HCT116 (cell line): ENCODE data around the gene PKN2. TPM values are rescaled to one million over a fixed set of nuclear protein-coding genes. Genes with fewer than 3 reads are reported as not detected.
A peak's percentile ranks its signal among the peaks of the same experiment; 100 is the strongest.

Experiments used
- ATAC-seq: fragments of 200-7000 bp; cut with Tn5 transposase; 2 replicates; pipeline ENCODE4 v1.9.1; 2020; ENCODE audit warnings: mild to moderate bottlenecking, moderate library complexity
- BruUV-seq: library from RNA; stranded (reverse); fragments of 400-500 nt; replicated peaks from 2 replicates; lab custom pipeline; 2021; lab: Mats Ljungman, UMichigan
- CTCF ChIA-PET: fragments of 300-600 bp; sonication (Branson Sonifier 250); formaldehyde crosslinking; loops from one replicate; lab custom pipeline; 2021; ENCODE audit warnings: antibody characterized with exemption; lab: Charles Lee
- POLR2A ChIA-PET: fragments of 300-600, 350-600 bp; sonication (Branson Sonifier 250); formaldehyde crosslinking; loops from one replicate; lab custom pipeline; 2021; ENCODE audit warnings: antibody characterized with exemption; lab: Charles Lee
- RAD21 ChIA-PET, 2 experiments: fragments of 300-600 bp; sonication (Branson Sonifier 250); formaldehyde crosslinking; loops; one replicate each; lab custom pipeline; 2023; ENCODE audit warnings: low total read pairs in 2 of 2; ENCODE audit not compliant: uncharacterized antibody in 2 of 2, unreplicated experiment in 2 of 2, low non-redundant PET in 1 of 2; lab: Charles Lee
- DNase-seq: peaks from one replicate; pipeline ENCODE4 v3.0.0-alpha.2; 2010; ENCODE audit warnings: low read depth, low spot score
- H2AFZ ChIP-seq: fragments of 200-600 bp; shearing (Covaris generic), sonication (generic); 2 replicates; pipeline ENCODE4 v1.6.1; 2017; ENCODE audit warnings: low read depth, mixed run types, mixed read lengths, antibody characterized with exemption, low read length; ENCODE audit not compliant: poor library complexity, severe bottlenecking
- H3K27ac ChIP-seq: 2 replicates; pipeline ENCODE4 v1.5.1; 2012; ENCODE audit warnings: low read depth, low read length
- H3K27me3 ChIP-seq: fragments of 200-600 bp; sonication (generic); 2 replicates; pipeline ENCODE4 v1.6.1; 2016; ENCODE audit warnings: mixed run types, low read length, mixed read lengths; ENCODE audit not compliant: insufficient read depth
- H3K36me3 ChIP-seq, 2 experiments: fragments of 200-500 bp in 1 of 2; fragments of 200-600 bp in 1 of 2; sonication (Bioruptor generic) in 1 of 2; sonication (generic) in 1 of 2; 2 replicates each; pipeline versions ENCODE4 v1.5.1 to v1.6.1; 2014 to 2016; ENCODE audit warnings: low read length in 2 of 2, inconsistent platforms in 1 of 2, mixed read lengths in 1 of 2, mixed run types in 1 of 2; ENCODE audit not compliant: insufficient read depth in 2 of 2, control insufficient read depth in 1 of 2
- H3K4me1 ChIP-seq, 2 experiments: fragments of 200-600 bp in 1 of 2; sonication (generic) in 1 of 2; 2 replicates each; pipeline versions ENCODE4 v1.5.1 to v1.6.1; 2012 to 2017; ENCODE audit warnings: low read length in 2 of 2, inconsistent platforms in 1 of 2, mild to moderate bottlenecking in 1 of 2, mixed read lengths in 1 of 2, mixed run types in 1 of 2, moderate library complexity in 1 of 2; ENCODE audit not compliant: insufficient read depth in 2 of 2, control insufficient read depth in 1 of 2
- H3K4me2 ChIP-seq: fragments of 200-600 bp; sonication (generic); 2 replicates; pipeline ENCODE4 v1.6.1; 2017; ENCODE audit warnings: mixed run types, low read length, mixed read lengths
- H3K4me3 ChIP-seq, 2 experiments: fragments of 200-600 bp in 1 of 2; sonication (generic) in 1 of 2; replicated peaks in 1 of 2; 2 replicates each; pipeline ENCODE4 v1.5.1; 2011 to 2016; ENCODE audit warnings: low read length in 2 of 2, control low read depth in 1 of 2, low read depth in 1 of 2, mild to moderate bottlenecking in 1 of 2, mixed read lengths in 1 of 2, mixed run types in 1 of 2
- H3K79me2 ChIP-seq: fragments of 200-600 bp; sonication (generic); 2 replicates; pipeline ENCODE4 v1.6.1; 2017; ENCODE audit warnings: mild to moderate bottlenecking, mixed run types, low read length, moderate library complexity, mixed read lengths; ENCODE audit not compliant: insufficient read depth
- H3K9ac ChIP-seq: fragments of 200-600 bp; sonication (generic); 2 replicates; pipeline ENCODE4 v1.6.1; 2016; ENCODE audit warnings: low read length, mixed read lengths
- H3K9me2 ChIP-seq: fragments of 200-600 bp; sonication (generic), shearing (Covaris generic); 2 replicates; pipeline ENCODE4 v1.6.1; 2017; ENCODE audit warnings: mixed run types, mild to moderate bottlenecking, moderate library complexity; ENCODE audit not compliant: insufficient read depth
- H3K9me3 ChIP-seq, 2 experiments: fragments of 200-500 bp in 1 of 2; fragments of 200-600 bp in 1 of 2; sonication (Bioruptor generic) in 1 of 2; sonication (generic) in 1 of 2; 2 replicates each; pipeline ENCODE4 v1.6.1; 2014 to 2017; ENCODE audit warnings: low read length in 2 of 2, mixed read lengths in 2 of 2, inconsistent platforms in 1 of 2, low read depth in 1 of 2, mild to moderate bottlenecking in 1 of 2, mixed run types in 1 of 2, moderate library complexity in 1 of 2; ENCODE audit not compliant: control insufficient read depth in 1 of 2, insufficient read depth in 1 of 2
- H4K20me1 ChIP-seq: fragments of 200-600 bp; sonication (generic), shearing (Covaris generic); 2 replicates; pipeline ENCODE4 v1.6.1; 2017; ENCODE audit warnings: mixed run types, mild to moderate bottlenecking, moderate library complexity; ENCODE audit not compliant: insufficient read depth
- CBX3 ChIP-seq: IDR thresholded peaks from 2 replicates; pipeline ENCODE4 v1.6.1; 2012; ENCODE audit warnings: low read depth
- ELF1 ChIP-seq: IDR thresholded peaks from 2 replicates; pipeline ENCODE4 v1.6.1; 2012; ENCODE audit warnings: low read depth, borderline replicate concordance
- EZH2phosphoT487 ChIP-seq: fragments of 200-600 bp; IDR thresholded peaks from 2 replicates; pipeline ENCODE4 v1.6.1; 2018; ENCODE audit warnings: antibody characterized with exemption, borderline replicate concordance
- POLR2A ChIP-seq: IDR thresholded peaks from 2 replicates; pipeline ENCODE4 v1.7.0; 2011; ENCODE audit warnings: borderline replicate concordance; ENCODE audit not compliant: insufficient read depth, insufficient read length; ENCODE audit errors: extremely low read depth
- SRF ChIP-seq: IDR thresholded peaks from 2 replicates; pipeline ENCODE4 v1.6.1; 2012; ENCODE audit warnings: low read depth
- ZFX ChIP-seq: fragments of 450-650 bp; IDR thresholded peaks from 2 replicates; pipeline ENCODE4 v1.6.1; 2017
- ZNF274 ChIP-seq: fragments of 200-500 bp; sonication (Bioruptor generic); IDR thresholded peaks from 2 replicates; pipeline ENCODE4 v1.6.1; 2014; ENCODE audit warnings: mild to moderate bottlenecking, low read depth, low read length, inconsistent platforms
- intact Hi-C: fragments of 100-400 bp; cut with micrococcal nuclease; formaldehyde crosslinking; loops from 2 replicates; pipeline ENCODE4 v1.10.0; 2022
- total RNA-seq: library from RNA; stranded (reverse); gene quantifications from one replicate; pipeline ENCODE4 v1.2.1, GENCODE V29; 2021; ENCODE audit not compliant: unreplicated experiment
- TF ChIP-seq, protein P1 (sequence below): IDR thresholded peaks from 2 replicates; pipeline ENCODE4 v1.6.1; 2012; ENCODE audit warnings: low read depth
- TF ChIP-seq, protein P2 (sequence below): IDR thresholded peaks from 2 replicates; pipeline ENCODE4 v1.6.1; 2012
- TF ChIP-seq, protein P3 (sequence below): IDR thresholded peaks from 2 replicates; pipeline ENCODE4 v1.6.1; 2011; ENCODE audit warnings: mild to moderate bottlenecking, low read length, moderate library complexity; ENCODE audit not compliant: insufficient replicate concordance; ENCODE audit errors: extremely low read depth

The PKN2 gene
- total RNA-seq, 1 experiment from 2014 or later: 44.3 TPM

DNA sequence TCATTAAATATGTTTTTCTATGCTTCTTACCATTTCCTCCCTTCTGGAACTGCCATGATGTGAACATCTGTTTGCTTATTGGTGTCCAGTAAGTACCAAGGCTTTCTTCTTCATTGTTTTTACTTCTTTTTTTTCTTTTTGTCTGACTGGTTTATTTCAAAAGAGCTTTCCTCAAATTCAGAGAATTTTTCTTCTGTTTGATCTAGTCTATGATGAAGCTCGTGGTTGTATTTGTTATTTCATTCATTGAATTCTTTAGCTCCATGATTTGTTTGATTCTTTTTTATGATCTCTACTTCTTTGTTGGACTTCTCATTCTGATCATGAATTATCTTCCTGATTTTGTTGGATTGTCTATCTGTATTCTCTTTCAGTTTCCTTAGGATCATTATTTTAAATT, 49.5 kb upstream of the PKN2 start:
- CTCF ChIA-PET: no interaction called here
- ATAC-seq: no peak
- POLR2A ChIA-PET: no interaction called here
- no peak overlapping the region for H3K9ac ChIP-seq
- no peak for DNase-seq
- no peaks in the 10 kb centered on the region for H3K4me1 ChIP-seq
- no peaks in the 10 kb centered on the region for H4K20me1 ChIP-seq
- H2AFZ ChIP-seq: no peak overlapping the region
- no peaks in the 10 kb centered on the region for H3K36me3 ChIP-seq
- no peaks in the 10 kb centered on the region for H3K27me3 ChIP-seq
- no peaks in the 10 kb centered on the region for H3K79me2 ChIP-seq
- no peak overlapping the region for H3K4me3 ChIP-seq
- no peaks in the 10 kb centered on the region for H3K9me2 ChIP-seq
- intact Hi-C loops: no loop called here
- BruUV-seq: no TSS peak
- H3K4me2 ChIP-seq: no peak overlapping the region
- TF ChIP-seq CBX3 (peak; percentile 40; the same call in 1 of the 2 replicates), POLR2A (no peak)
- RAD21 ChIA-PET: no interaction called here
- H3K9me3 ChIP-seq: no peaks in the 10 kb centered on the region
- H3K27ac ChIP-seq: no peak overlapping the region

DNA sequence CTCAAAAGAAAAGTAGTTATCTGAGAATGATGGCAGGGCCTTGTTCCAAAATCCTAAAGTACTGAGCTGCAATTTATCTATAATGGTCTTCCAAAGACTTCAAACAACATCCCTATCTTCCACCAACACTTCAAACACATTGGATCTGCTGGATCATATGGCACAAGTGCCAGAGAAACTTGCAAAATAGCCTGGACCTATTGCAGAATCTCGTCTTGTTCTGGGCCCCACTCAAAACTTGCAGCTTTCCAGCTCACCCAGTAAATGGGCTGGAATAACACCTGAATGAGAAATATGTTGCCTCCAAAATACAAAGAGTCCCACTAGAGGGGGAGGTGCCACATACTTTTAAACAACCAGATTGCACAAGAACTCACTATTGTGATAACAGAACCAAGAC, 44.0 kb upstream of the PKN2 start:
- intact Hi-C loops: no loop called here
- no peak for DNase-seq

More for the DNA sequence above, 44.0 kb upstream of the PKN2 start:
- Histone ChIP-seq H3K36me3 (no peaks in the 10 kb centered on the region), H3K79me2 (no peaks in the 10 kb centered on the region), H3K9ac (no peak overlapping the region), H2AFZ (no peak overlapping the region), H3K9me2 (no peaks in the 10 kb centered on the region), H3K4me3 (no peak overlapping the region), H3K4me2 (no peak overlapping the region), H3K9me3 (no peaks in the 10 kb centered on the region), H3K27me3 (no peaks in the 10 kb centered on the region), H4K20me1 (no peaks in the 10 kb centered on the region), H3K4me1 (no peaks in the 10 kb centered on the region), H3K27ac (no peak overlapping the region)
- ChIA-PET CTCF (no interaction called here), RAD21 (no interaction called here), POLR2A (no interaction called here)
- TF ChIP-seq POLR2A (no peak), ELF1 (no peak), EZH2phosphoT487 (no peak), SRF (no peak), CBX3 (no peak), ZNF274 (no peak), ZFX (no peak)
- TF ChIP-seq, protein P1, sequence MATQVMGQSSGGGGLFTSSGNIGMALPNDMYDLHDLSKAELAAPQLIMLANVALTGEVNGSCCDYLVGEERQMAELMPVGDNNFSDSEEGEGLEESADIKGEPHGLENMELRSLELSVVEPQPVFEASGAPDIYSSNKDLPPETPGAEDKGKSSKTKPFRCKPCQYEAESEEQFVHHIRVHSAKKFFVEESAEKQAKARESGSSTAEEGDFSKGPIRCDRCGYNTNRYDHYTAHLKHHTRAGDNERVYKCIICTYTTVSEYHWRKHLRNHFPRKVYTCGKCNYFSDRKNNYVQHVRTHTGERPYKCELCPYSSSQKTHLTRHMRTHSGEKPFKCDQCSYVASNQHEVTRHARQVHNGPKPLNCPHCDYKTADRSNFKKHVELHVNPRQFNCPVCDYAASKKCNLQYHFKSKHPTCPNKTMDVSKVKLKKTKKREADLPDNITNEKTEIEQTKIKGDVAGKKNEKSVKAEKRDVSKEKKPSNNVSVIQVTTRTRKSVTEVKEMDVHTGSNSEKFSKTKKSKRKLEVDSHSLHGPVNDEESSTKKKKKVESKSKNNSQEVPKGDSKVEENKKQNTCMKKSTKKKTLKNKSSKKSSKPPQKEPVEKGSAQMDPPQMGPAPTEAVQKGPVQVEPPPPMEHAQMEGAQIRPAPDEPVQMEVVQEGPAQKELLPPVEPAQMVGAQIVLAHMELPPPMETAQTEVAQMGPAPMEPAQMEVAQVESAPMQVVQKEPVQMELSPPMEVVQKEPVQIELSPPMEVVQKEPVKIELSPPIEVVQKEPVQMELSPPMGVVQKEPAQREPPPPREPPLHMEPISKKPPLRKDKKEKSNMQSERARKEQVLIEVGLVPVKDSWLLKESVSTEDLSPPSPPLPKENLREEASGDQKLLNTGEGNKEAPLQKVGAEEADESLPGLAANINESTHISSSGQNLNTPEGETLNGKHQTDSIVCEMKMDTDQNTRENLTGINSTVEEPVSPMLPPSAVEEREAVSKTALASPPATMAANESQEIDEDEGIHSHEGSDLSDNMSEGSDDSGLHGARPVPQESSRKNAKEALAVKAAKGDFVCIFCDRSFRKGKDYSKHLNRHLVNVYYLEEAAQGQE: no peak
- TF ChIP-seq, protein P2, sequence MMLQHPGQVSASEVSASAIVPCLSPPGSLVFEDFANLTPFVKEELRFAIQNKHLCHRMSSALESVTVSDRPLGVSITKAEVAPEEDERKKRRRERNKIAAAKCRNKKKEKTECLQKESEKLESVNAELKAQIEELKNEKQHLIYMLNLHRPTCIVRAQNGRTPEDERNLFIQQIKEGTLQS: no peak
- TF ChIP-seq, protein P3, sequence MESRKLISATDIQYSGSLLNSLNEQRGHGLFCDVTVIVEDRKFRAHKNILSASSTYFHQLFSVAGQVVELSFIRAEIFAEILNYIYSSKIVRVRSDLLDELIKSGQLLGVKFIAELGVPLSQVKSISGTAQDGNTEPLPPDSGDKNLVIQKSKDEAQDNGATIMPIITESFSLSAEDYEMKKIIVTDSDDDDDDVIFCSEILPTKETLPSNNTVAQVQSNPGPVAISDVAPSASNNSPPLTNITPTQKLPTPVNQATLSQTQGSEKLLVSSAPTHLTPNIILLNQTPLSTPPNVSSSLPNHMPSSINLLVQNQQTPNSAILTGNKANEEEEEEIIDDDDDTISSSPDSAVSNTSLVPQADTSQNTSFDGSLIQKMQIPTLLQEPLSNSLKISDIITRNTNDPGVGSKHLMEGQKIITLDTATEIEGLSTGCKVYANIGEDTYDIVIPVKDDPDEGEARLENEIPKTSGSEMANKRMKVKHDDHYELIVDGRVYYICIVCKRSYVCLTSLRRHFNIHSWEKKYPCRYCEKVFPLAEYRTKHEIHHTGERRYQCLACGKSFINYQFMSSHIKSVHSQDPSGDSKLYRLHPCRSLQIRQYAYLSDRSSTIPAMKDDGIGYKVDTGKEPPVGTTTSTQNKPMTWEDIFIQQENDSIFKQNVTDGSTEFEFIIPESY: no peak
- no TSS peak for BruUV-seq
- ATAC-seq: no peak
